Epithelial cell of proximal tubule (primary cell): ENCODE data around the gene TES. TPM values are rescaled to one million over a fixed set of nuclear protein-coding genes. Genes with fewer than 3 reads are reported as not detected.

Source experiments
- DNase-seq: peaks from one replicate; pipeline ENCODE4 v3.0.0-alpha.2; 2011; ENCODE audit warnings: low read depth
- H3K4me3 ChIP-seq: 2 replicates; pipeline ENCODE4 v1.5.1; 2011; ENCODE audit warnings: low read depth, mild to moderate bottlenecking, low read length
- total RNA-seq: library from RNA; depleted of rRNA; stranded (reverse); fragments of >200 nt; gene quantifications from 2 replicates; pipeline ENCODE4 v1.2.3, GENCODE V29; 2015
- TF ChIP-seq, protein P1 (sequence below): conservative IDR thresholded peaks from 2 replicates; pipeline ENCODE4 v1.5.1; 2012; ENCODE audit warnings: low read depth, mild to moderate bottlenecking, low read length

The TES gene, protein sequence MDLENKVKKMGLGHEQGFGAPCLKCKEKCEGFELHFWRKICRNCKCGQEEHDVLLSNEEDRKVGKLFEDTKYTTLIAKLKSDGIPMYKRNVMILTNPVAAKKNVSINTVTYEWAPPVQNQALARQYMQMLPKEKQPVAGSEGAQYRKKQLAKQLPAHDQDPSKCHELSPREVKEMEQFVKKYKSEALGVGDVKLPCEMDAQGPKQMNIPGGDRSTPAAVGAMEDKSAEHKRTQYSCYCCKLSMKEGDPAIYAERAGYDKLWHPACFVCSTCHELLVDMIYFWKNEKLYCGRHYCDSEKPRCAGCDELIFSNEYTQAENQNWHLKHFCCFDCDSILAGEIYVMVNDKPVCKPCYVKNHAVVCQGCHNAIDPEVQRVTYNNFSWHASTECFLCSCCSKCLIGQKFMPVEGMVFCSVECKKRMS
- total RNA-seq = 153 and 174 TPM in 2 replicates

DNA sequence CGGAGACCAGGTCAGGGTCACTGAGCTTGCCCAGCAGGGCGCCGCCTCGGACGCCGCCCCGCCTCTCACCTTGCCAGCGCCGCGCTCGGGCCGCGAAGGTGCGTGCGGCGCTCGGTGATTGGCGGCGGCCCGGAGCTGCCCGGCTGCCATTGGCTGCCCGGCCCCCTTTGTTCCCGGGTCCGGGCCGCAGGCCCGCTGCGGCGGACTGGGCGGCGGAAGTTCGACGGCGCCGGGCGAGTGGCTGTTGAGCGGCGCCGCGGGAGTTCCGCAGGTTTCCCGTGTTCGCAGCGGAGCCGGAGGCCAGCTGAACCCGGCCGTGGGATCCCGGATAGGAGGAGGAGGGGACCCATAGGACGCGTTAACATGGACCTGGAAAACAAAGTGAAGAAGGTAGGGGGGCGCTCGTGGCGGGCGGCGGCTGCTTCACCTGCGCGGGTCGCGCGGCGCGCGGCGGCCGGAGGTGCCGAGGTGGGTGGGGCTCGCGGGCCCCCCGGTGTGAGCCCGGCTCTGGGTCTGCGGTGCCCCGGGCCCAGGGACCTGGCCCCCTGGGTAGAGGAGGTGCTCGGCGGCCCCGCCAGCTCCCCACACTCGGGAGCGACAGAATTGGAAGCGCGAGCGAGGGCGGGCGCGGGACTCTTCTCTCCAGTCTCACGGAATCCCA, at the start of gene TES:
TES (plus strand) TSS at position 195 of the 661 bp plus-strand sequence; CDS start at position 364, 169 bp downstream.
- no peak for DNase-seq
- peak within 1 kb of the TSS; percentile 85 for H3K4me3 ChIP-seq

DNA sequence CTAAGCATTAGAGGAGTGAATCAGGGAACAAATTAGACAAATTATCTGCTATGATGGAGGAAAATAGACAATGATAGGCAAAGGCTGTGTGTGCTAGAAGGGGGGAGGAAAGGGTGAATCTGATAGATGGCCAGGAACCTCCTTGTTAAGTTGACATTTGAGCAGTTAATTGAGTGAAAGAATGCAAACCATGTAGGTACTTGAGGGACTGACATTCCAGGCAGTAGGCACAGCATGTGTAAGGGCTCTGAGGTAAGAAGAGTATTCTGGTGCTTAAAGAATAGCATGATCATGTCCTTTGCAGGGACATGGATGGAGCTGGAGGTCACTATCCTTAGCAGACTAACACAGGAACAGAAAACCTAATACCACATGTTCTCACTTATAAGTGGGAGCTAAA, 48.6 kb upstream of the TES start:
- no peak overlapping the region for H3K4me3 ChIP-seq
- TF ChIP-seq, protein P1, sequence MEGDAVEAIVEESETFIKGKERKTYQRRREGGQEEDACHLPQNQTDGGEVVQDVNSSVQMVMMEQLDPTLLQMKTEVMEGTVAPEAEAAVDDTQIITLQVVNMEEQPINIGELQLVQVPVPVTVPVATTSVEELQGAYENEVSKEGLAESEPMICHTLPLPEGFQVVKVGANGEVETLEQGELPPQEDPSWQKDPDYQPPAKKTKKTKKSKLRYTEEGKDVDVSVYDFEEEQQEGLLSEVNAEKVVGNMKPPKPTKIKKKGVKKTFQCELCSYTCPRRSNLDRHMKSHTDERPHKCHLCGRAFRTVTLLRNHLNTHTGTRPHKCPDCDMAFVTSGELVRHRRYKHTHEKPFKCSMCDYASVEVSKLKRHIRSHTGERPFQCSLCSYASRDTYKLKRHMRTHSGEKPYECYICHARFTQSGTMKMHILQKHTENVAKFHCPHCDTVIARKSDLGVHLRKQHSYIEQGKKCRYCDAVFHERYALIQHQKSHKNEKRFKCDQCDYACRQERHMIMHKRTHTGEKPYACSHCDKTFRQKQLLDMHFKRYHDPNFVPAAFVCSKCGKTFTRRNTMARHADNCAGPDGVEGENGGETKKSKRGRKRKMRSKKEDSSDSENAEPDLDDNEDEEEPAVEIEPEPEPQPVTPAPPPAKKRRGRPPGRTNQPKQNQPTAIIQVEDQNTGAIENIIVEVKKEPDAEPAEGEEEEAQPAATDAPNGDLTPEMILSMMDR = no peak
- DNase-seq = no peak

More for the DNA sequence above, at the start of gene TES:
- TF ChIP-seq, protein P1 = no peak

DNA sequence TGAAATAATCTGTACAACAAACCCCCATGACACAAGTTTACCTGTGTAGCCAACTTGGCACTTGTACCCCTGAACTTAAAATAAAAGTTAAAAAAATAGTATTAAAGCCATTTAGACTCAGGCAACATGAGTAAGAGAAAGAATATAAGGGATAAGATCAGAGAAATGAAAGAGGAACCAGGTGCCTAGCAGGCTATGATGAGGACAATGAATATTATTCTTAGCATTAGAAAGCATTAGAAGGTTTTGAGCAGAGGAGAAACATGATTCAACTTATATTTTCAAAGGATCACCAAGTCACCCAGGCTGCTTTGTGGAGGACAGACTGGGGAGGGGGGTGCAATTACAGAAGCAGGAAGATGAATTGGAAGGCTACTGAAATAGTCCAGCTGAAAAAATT, 48.1 kb upstream of the TES start:
- no peak for DNase-seq
- TF ChIP-seq, protein P1 = no peak

DNA sequence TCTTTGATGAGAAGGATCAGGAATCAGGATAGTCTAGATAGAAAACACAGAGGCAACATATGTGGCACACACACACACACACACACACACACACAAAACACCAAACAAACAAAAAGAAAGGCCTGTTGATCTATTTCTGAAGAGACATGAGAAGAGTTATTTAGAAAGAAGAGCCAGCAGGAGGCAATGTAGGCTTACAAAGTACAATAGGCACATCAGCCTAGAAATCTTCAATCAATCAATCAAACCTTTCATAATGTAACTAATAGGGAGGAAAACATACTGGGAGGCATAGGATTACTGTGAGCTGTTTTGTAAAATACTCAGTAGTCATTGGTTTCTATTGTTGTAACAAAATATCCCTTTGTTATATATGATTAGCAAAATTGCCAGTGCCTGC, 47.3 kb upstream of the TES start:
- DNase-seq = no peak
- TF ChIP-seq, protein P1 = peak; percentile 50
- no peak overlapping the region for H3K4me3 ChIP-seq

More for the DNA sequence above, 48.1 kb upstream of the TES start:
- no peak overlapping the region for H3K4me3 ChIP-seq

DNA sequence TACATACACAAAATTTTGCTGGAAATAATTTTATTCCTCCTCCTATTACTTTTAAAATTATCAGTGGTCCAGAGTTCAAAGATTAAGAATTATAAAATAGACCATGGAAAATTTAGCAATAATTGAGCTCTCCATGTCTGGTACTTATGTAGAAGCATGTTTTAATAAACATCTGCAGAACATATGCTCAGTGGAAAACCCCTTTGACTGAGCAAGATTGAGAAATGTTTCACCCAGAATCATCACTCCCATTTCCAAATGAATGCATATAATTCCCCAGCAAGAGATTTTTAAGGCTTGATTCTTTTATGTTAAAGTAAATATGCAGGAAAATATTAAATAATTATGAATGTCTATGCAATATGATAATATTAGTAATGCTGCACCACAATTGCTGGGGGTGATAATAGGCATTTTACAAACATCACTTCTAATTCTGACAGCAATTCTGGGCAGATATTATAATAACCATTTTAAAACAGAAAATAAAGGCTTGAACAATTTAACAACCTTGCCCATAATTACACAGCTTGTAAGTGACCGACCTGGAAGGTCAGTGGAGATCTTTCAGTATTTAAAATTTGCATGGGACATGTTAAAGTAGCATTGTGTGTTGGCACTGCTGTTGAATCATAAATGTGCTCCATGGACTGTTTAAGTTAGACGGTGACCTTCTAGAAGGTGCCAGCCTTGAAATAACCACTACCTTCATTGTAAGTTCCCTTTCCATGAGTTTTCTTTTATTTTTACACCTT, 45.6 kb upstream of the TES start:
- H3K4me3 ChIP-seq = no peak overlapping the region
- TF ChIP-seq, protein P1 = no peak
- no peak for DNase-seq

DNA sequence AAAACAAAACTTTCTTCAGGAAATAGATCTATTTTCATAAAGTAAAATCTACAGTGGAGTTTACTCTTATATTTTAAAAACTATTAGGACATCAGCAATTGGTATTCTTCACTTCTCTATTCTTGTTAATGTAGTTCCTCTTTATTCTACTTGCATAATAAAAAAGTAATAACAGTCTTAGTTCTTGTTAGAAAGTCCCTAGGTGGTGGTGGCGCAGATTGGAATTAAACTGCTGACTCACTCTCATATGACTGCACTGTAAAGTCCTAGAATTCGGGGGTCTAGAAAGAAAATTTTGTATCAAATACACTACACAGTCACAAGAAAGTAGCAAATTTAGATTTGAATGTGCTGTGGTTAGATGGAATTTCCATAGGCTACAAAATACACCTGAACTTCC, 44.6 kb upstream of the TES start:
- TF ChIP-seq, protein P1 = no peak
- DNase-seq = no peak
- H3K4me3 ChIP-seq = no peak overlapping the region
